GM10248 (cell line): ENCODE data around the gene RABL2B.
"Not testable (repeated sequence)": the region's sequence is repeated elsewhere in the genome, so short reads cannot be mapped to it uniquely, and the experiment has no call there.

Source experiments
- CTCF ChIA-PET: fragments of 300-600 bp; sonication (Branson Sonifier 250); formaldehyde crosslinking; extraction: SDS; loops from one replicate; lab custom pipeline; 2021; ENCODE audit warnings: antibody characterized with exemption; lab: Yijun Ruan, JAX
- POLR2A ChIA-PET: fragments of 350-650 bp; sonication (Branson Sonifier 250); formaldehyde crosslinking; extraction: SDS; loops from one replicate; lab custom pipeline; 2020; ENCODE audit warnings: antibody characterized with exemption; lab: Yijun Ruan, JAX
- DNase-seq: peaks from one replicate; pipeline ENCODE4 v3.0.0; 2012; ENCODE audit errors: extremely low spot score
- CTCF ChIP-seq: IDR thresholded peaks from 2 replicates; pipeline ENCODE4 v1.5.1; 2012; ENCODE audit warnings: mild to moderate bottlenecking, low read depth; ENCODE audit errors: extremely low read depth, missing control alignments, control extremely low read depth

Gene RABL2B

GRCh38 chr22:50783033-50783879 lies at the start of gene RABL2B:
Gene RABL2B (minus strand): TSS chr22:50783636. CDS start chr22:50782294, 1,342 bp downstream.
- POLR2A ChIA-PET, CTCF ChIA-PET: not testable (repeated sequence)
- DNase-seq, result peak; percentile 92

- DNase-seq, POLR2A ChIA-PET, CTCF ChIA-PET: not testable (repeated sequence)
These were observed 3.5 kb upstream of the RABL2B start for GRCh38 chr22:50786936-50787335.

- CTCF ChIA-PET, POLR2A ChIA-PET, DNase-seq: not testable (repeated sequence)
These were observed 1.9 kb upstream of the RABL2B start for GRCh38 chr22:50785289-50785688.

GRCh38 chr22:50783880-50784276 lies 442 bp upstream of the RABL2B start:
- DNase-seq, CTCF ChIA-PET, POLR2A ChIA-PET: not testable (repeated sequence)

- CTCF ChIA-PET, POLR2A ChIA-PET, DNase-seq: not testable (repeated sequence)
These were observed 1.2 kb downstream of the RABL2B start for GRCh38 chr22:50782253-50782652.

- CTCF ChIA-PET, DNase-seq: not testable (repeated sequence)
- POLR2A ChIA-PET, result interaction anchor here (0.6 kb wide), 1 partner anchor 869 kb away, joined by 6 read pairs; no protein-coding TSS in a partner anchor
These were observed 3.2 kb downstream of the RABL2B start for GRCh38 chr22:50780244-50780643.

- POLR2A ChIA-PET, CTCF ChIA-PET, DNase-seq: not testable (repeated sequence)
These were observed 5.8 kb downstream of the RABL2B start for GRCh38 chr22:50777631-50778030.

GRCh38 chr22:50775132-50775531 lies 8.3 kb downstream of the RABL2B start:
- peak; percentile 10 for DNase-seq
- CTCF ChIA-PET, POLR2A ChIA-PET: not testable (repeated sequence)

- POLR2A ChIA-PET, DNase-seq, CTCF ChIA-PET: not testable (repeated sequence)
These were observed 19.1 kb downstream of the RABL2B start for GRCh38 chr22:50764288-50764687.

- CTCF ChIA-PET, DNase-seq, POLR2A ChIA-PET: not testable (repeated sequence)
These were observed 21.6 kb downstream of the RABL2B start for GRCh38 chr22:50761829-50762228.

GRCh38 chr22:50759597-50760341 lies 23.7 kb downstream of the RABL2B start:
- POLR2A ChIA-PET, CTCF ChIA-PET, DNase-seq: not testable (repeated sequence)

GRCh38 chr22:50756949-50757491 lies 26.4 kb downstream of the RABL2B start:
- peak; percentile 33 for TF ChIP-seq CTCF
- CTCF ChIA-PET, POLR2A ChIA-PET, DNase-seq: not testable (repeated sequence)

GRCh38 chr22:50756406-50756805 lies 27.0 kb downstream of the RABL2B start:
- POLR2A ChIA-PET, CTCF ChIA-PET, DNase-seq: not testable (repeated sequence)

- CTCF ChIA-PET, POLR2A ChIA-PET, DNase-seq: not testable (repeated sequence)
These were observed 28.2 kb downstream of the RABL2B start for GRCh38 chr22:50755251-50755650.

GRCh38 chr22:50749302-50750074 lies 33.9 kb downstream of the RABL2B start:
- CTCF ChIA-PET, DNase-seq: not testable (repeated sequence)

GRCh38 chr22:50748630-50749029 lies 34.8 kb downstream of the RABL2B start:
- CTCF ChIA-PET, POLR2A ChIA-PET, DNase-seq: not testable (repeated sequence)

More at GRCh38 chr22:50749302-50750074, 33.9 kb downstream of the RABL2B start:
- POLR2A ChIA-PET, result not testable (repeated sequence)
